LoVo (cell line): ENCODE data around the gene CDRT4.

ENCODE experiments used
- DNase-seq: peaks from one replicate; pipeline ENCODE4 v3.0.0-alpha.2; 2016; ENCODE audit warnings: low spot score

The CDRT4 gene

GRCh38 chr17:15431766-15432165 is 35.7 kb downstream of the CDRT4 start:
- no peak for DNase-seq

- DNase-seq: no peak
These were observed 36.2 kb downstream of the CDRT4 start for GRCh38 chr17:15431196-15431595.

- no peak for DNase-seq
These were observed 42.9 kb downstream of the CDRT4 start for GRCh38 chr17:15424521-15424920.

- no peak for DNase-seq
These were observed 44.9 kb downstream of the CDRT4 start for GRCh38 chr17:15422392-15422965.

GRCh38 chr17:15418781-15419180 is 48.6 kb downstream of the CDRT4 start:
- DNase-seq: no peak

- DNase-seq: no peak
These were observed 52.7 kb downstream of the CDRT4 start for GRCh38 chr17:15414532-15415306.

GRCh38 chr17:15413101-15413771 is 54.2 kb downstream of the CDRT4 start:
- no peak for DNase-seq

GRCh38 chr17:15412606-15413005 is 54.8 kb downstream of the CDRT4 start:
- no peak for DNase-seq

GRCh38 chr17:15411384-15412198 is 55.8 kb downstream of the CDRT4 start:
- DNase-seq: no peak

GRCh38 chr17:15409721-15410250 is 57.6 kb downstream of the CDRT4 start:
- no peak for DNase-seq

GRCh38 chr17:15408803-15409202 is 58.6 kb downstream of the CDRT4 start:
- DNase-seq: no peak

GRCh38 chr17:15406081-15406480 is 61.3 kb downstream of the CDRT4 start:
- DNase-seq: no peak

- DNase-seq: no peak
These were observed 62.4 kb downstream of the CDRT4 start for GRCh38 chr17:15405058-15405415.

- DNase-seq: no peak
These were observed 63.0 kb downstream of the CDRT4 start for GRCh38 chr17:15404106-15405057.

GRCh38 chr17:15403276-15403939 is 64.0 kb downstream of the CDRT4 start:
- DNase-seq: no peak

GRCh38 chr17:15399443-15399842 is 68.0 kb downstream of the CDRT4 start:
- DNase-seq: no peak

GRCh38 chr17:15398736-15399331 is 68.6 kb downstream of the CDRT4 start:
- DNase-seq: no peak

- peak; percentile 77 for DNase-seq
These were observed 69.1 kb downstream of the CDRT4 start for GRCh38 chr17:15398291-15398690.

- no peak for DNase-seq
These were observed 69.8 kb downstream of the CDRT4 start for GRCh38 chr17:15397620-15398019.

- DNase-seq: no peak
These were observed 72.3 kb downstream of the CDRT4 start for GRCh38 chr17:15395091-15395490.
